Hematopoietic multipotent progenitor cell (in vitro differentiated cells): Measurements from ENCODE around the gene TMC1. TPM values are rescaled to one million over a fixed set of nuclear protein-coding genes. Genes with fewer than 3 reads are reported as not detected.
A peak's percentile ranks its signal among the peaks of the same experiment; 100 is the strongest.

Experiments used
- DNase-seq, 3 donors: peaks; one replicate each; pipeline ENCODE4 v3.0.0-alpha.2; 2011 to 2015; ENCODE audit warnings: low read depth in 2 of 3, low spot score in 2 of 3
- total RNA-seq: library from RNA; depleted of rRNA; stranded (reverse); fragments of >200 nt; gene quantifications from one replicate; pipeline ENCODE4 v1.2.3, GENCODE V29; 2012

Gene TMC1
- total RNA-seq, 1 donor = not detected

DNA sequence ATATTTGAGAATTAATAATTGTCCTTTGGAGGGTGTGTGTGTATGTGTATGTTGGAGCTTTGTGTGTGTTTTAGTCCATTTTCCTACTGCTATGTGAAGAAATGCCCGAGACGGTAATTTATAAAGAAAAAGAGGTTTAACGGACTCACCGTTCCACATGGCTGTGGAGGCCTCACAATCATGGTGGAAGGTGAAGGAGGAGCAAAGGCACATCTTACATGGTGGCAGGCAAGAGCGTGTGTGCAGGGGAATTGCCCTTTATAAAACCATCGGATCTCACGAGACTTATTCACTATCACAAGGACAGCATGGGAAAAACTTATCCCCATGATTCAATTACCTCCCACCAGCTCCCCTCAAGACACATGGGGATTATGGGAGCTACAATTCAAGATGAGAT, 44.1 kb downstream of the TMC1 start:
- DNase-seq = no peak

DNA sequence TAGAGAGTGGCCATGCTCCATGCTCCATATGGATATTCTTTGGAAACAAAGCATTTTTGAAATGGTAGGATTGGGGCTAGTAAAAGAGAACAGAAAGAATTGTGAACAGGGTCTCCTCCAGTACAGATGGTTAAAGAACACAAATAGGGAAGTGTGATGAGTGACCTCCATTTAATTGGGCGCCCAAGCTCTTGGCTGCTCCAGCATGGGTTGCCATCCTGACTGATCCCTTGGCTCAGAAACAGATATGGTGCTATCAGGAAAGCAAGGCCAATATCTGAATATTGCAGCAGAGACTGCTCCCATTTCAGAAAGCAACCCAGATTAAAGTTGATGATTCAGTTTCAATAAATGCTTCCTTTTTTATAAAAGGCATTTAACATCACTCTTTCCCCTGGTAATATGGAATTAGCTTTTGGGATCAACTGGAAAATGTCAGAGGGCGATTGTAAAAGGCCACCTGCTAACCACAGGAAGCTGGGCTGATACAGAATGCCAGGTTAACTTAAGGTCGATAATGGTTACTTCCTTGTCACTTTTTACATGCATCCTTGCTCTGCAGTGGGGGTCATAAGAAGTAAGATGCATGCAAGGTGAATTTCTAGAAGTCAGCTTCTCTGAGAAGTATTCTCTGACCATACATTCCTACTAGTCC, 52.9 kb downstream of the TMC1 start:
- no peak for DNase-seq

DNA sequence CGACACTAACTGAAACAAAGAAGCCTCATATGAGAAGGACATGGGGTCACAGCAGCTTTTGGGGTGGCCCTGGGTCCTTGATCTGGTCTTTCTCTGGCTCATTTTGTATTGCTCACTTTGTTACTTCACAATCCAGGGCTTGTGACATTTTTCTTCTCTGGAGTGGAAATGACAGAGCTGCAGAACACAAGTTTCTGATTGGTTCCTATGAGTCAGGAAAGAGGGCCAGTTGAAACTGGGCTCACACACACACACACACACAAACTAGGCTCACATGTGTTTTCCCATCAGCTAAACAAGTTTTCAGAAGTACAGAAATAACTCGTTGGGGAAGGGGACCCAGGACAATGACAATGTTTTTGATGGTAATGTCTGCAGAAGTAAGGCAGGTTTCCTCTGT, 54.3 kb downstream of the TMC1 start:
- DNase-seq = no peak

DNA sequence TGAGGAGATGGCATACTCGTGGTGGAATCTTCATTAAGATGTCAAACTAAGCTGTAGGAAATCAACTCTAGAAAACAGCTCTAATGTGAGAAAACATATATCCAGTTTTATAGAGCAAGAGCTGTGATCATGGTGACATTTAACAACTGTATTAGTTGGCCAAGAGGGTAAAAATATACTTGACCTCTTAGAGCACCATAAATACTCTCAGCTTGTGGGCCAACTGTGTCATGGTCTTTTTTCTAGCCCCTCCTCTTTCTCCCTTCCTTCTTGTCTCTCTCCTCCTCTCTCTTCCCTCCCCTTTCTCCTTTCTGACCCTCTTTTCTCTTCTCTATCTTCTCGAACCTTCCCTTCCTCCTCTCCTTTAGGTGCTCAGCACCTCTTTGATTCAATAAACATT, 54.7 kb downstream of the TMC1 start:
- DNase-seq = no peak

DNA sequence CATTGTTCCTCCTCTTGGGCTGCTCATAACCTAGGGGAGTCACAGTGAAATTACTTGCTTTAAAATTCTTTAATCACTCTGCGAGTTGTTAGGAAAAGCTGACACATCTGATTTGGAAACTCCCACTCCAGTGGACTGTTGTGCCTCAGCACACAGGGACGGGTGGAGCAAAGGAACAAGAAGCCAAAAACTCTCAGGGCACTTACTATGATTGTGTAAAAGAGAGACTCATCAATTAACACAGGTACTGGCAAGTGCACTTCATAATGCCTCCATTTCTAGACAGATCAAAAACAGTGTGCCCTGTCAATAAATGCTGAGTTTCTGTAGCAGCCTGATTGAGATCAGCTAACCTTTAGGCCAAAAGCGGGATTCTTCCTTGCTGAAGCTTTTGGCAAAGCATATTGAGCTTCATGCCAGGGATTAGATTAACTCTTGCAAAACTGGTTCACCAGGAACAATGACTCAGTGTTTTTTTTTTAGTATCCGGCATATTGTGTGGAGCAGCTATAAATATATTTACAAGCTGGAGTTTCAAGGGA, 55.9 kb downstream of the TMC1 start:
- no peak for DNase-seq

DNA sequence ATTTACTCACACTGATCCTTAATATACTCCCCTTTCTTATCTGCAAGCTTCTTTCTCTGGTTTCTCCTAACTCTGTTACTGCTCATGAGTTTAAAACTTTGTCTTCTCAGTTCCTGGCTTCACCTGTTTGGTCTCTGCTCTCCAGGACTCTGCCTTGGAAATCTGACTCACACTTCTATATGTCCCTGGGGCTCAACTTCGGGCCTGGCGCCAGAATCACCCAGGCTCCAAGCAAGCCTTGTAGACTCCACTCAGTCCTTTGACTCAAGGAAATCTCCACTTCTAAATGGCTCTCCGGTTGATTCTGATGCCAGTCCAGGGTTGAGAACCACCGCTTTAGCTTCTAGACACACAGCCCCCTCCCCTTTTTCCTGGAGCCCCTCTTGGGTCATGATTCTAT, 57.8 kb downstream of the TMC1 start:
- DNase-seq = no peak

DNA sequence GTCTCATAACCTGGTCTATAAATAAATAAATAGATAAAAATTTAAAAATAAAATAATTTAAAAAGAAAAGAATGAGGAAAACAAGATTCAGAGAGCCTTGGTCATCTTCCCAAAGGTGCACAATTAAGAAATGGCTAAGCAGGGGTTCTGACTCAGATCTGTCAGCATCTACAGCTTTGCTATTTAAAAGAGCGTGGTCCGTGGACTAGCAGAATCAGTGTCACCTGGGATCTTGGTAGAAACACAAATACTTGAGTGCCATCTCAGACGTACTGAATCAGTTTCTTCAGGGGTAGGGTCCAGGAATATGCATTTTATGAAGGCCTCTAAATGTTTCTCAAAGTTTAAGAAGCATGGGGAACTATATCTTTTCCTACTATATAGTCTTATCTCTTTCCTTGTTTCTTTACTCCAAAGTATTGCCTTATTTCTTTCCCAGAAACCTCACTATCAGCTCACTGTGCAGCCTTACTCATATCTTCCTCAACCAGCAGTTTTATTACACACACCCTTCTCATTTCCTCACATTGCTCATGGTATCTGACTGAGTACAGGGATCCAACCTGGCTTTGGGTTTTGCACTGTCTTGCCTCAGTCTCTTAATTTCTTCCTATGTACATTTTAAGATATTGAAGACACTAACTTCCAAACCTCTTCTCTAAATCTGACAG, 58.6 kb downstream of the TMC1 start:
- DNase-seq = no peak

DNA sequence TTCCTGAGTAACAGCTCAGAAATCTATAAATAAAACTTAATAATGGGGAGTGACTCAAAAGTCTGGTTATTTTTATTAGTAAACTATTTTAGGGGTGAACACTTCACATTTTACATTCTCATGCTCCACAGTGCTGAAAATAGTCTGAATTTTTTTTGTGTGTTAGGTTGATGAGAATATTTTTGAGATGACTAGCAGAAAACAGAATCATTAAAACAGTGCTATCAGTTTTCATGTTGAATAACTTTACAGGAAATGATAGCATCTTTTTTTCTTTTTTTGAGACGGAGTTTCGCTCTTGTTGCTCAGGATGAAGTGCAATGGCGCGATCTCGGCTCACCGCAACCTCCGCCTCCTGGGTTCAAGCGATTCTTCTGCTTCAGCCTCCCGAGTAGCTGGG, 60.3 kb downstream of the TMC1 start:
- DNase-seq = no peak

DNA sequence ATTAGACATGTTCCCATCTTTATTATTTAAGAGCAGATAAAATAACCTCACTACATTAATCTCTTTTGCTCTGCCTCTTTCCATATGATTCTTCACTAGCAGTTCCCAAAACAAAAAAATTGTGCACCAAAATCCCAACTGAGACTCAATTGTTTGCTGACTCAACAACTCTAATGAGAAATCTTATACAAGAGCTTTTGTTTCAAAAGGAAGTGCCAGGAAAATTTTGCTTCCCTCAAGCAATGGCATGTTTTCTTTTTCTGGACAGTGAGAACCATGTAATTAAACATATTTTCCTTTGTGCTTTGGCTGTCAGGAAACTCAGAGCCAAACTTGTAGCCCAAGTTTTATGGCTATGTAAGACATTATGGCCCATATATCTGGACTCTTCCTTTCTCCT, 62.0 kb downstream of the TMC1 start:
- DNase-seq = no peak

DNA sequence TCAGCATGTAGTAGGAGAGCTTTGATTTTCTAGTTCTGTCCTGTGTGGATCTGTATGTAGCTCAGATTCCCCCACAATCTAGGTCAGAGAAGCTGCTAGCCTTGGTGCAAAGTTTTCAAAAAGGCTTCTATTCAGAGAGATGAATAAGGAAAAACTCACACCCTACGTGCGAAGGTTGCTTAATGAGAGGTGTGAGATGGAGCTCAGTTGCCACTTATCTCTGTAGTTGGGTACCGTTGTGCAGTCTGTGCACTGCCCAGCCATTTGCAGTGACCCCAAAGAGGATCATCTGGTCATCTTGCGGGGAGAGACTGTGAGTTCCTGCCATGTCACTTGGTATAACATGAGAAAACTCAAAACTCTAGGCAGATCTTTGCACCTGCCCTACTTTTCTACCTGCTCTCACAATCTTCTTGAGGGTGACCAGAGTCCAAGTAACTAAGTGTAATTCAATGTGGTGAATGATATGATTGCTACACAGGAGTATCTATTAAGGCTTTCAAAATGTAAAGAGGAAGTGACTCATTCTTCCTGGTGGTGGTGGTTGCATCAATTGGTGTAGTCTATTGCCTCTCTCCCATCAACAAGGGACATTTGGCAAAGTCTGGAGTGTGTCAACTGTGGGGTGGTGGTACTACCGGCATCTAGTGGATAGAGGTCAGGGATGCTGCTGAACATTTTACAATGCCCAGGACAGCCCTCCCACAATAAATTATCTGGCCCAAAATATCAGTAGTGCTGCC, 65.2 kb downstream of the TMC1 start:
- peak in 2 of 3 donors; percentile 34 to 51 for DNase-seq

DNA sequence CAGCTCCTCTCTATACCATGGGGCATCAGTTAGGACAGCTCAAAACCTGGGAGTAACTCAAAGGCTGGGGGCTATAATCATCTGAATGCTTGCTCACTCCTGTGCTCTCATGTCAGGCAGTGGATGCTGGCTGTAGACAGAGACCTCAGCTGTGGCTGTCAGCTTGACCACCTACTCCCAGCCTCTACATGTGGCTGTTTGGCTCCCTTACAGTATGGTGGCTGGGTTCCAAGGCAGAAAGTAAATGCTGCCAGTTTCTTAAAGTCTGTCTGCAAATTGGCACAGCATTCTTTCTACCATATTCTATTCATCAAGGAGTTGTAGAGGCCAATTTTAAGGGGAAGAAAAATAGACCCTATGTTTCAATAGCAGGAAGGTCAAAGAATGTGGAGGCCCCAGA, 66.9 kb downstream of the TMC1 start:
- no peak for DNase-seq

DNA sequence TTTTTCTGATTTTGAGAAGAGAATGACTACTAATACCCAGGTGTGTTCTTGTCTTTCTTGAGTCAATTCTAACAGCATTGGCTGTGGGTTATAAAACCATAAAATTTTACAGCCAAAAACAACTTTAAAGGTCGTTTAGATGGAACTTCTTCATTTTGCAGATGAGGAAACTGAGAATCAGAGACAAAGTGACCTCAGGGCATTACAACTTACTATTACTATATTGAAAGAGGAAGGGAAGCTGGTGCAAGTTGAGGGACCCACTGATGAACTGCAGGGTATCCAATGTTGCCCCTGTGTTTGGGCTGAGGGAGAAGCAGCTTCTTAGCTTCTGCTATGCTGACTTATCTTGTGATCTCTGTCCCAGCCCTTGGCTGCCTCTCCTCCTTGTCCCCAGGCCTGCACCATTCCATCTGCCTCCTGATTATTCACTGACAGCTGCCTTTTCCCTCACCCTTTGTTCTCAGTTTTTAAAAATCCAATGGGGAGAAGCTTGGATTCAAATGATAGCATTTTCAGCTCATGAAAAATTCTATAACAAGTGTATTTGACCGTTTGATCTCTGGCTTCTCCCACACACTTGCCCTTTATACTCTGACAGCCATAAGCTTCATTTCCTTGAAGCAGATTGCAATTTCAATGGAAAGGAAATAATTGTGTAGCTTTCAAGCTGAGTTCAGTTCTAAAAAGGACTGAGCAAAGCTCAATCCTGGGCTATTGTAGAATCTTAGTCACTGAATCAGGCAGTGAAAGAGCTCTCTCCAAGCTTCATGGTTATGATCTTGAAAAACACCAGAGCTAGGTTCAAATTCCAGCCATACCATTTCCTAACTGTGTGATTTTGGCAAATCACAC, 68.5 kb downstream of the TMC1 start:
- DNase-seq = no peak

DNA sequence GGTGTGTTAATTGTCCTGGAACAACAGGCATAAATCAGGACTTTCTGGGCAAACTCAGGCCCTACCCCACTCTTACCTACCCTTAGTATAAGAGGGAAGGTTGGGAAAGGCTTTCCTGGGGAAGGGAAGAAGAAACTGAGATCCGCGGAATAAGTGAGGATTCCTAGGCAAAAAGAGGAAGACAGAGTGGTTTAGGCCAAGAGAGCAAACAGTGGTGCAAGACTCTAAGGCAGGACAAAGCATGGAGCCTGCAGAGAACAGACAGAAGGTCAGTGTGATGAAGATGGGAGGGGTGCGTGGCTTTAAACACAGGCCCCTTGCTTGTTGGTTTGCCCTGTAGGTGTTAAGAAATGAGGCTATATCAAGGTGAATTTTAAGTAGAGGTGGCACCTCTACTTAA, 69.4 kb downstream of the TMC1 start:
- DNase-seq = no peak

DNA sequence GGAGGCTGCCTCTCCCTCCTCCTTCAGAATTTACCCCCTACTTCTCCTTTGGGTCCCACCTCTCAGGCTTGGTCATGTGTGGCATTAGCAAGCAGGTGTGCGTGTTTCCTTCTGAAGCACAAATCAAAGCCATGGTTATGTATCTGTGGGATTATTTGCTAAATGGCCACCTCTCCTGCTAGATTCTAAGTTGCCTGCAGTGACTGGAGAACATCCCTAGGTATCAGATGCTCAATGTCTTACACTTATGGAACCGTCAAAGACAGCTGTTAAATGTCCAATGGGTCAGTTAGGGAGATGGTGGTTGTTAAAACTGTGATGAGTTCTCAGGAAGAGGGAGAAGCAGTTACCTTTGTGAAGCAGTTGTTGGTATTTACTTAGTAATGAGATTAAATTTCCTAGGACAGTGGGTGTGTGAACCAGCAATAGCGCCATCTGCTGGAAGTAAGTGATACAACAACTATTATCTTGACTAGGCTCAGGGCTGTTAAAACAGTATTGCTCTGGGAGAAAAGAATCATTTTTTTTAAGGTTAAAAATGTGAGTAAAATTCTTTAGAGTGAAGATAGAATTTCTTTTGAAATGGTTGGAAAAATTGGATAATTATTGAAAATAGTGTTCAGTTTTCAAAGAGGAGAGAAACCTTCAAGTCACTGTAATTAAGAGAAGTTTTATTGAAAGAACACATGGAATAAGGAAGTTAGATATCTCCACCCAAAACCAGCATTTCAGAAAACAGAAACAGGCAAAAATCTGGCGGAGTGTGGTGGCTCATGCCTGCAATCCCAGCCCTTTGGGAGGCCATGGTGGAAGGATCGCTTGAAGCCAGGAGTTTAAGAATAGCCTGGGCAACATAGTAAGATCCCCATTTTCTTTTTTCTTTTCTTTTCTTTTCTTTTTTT, 71.3 kb downstream of the TMC1 start:
- DNase-seq = peak; percentile 31 to 71 (median 47)

DNA sequence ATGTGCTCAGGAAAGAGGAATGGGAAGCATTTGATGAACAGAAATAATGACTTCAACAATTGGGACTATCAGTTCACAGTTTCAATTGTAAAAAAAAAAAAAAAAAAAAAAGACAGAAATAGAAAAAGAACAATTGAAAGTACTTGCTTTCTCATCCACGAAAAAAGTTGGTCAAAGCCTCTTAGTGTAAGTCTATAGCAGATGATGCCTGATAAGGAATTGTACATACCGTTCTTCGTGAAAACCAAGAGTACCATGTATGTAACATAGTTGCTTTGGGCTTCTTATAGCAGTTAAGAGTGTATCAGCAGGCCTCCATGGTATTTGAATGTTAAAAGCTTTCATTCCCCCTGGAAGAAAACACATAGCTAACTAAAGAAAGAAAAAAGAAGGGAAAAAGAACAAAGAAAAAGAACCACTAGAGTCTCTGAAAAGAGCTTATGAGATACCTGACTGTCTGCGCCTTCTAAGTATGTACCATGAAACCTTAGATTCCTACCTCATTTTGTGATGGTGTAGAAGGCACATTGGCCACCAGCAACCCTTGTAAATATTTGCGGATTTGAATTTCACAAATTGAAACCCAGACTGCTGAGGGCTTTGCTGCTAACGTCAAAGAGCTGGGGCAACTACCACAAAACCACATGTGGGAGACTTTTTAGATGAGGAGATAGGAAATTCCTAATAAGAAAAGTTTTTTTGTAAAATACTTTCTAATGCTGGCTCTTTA, 75.2 kb downstream of the TMC1 start:
- DNase-seq = no peak

DNA sequence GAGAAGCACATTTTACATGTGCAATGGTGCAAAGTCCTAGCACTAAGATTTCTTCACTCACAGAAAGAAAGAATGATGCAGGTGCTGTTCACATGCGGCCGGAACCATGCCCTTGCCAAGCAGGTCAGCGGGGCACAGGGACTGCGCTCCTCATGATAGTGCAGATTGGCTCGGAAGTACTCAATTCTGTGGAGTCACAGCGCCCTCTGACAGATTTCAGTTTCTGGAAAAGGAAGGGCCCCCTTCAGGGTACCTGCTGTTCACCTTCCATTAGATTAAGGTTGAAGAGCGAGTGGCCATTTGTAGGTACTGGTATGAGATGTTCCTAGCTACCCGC, 75.7 kb downstream of the TMC1 start:
- no peak for DNase-seq

DNA sequence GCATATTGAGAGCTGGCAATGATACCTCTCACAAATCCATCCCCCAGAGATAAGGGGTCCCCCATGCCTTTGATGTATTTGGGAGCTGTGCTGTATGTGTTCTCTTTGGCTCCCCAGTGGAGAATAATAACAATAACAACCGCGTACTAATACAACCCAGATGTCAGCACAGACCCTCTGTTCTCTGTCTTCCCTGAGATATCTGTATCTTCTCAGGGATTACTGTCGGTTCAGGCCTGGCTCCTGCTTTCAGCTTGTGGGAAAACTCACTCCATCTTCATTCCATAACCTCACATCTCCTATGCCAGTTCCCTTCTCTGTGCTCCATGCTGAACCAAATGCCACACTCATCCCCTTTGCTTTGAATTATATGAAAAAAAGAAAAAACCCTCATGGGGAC, 76.2 kb downstream of the TMC1 start:
- no peak for DNase-seq

DNA sequence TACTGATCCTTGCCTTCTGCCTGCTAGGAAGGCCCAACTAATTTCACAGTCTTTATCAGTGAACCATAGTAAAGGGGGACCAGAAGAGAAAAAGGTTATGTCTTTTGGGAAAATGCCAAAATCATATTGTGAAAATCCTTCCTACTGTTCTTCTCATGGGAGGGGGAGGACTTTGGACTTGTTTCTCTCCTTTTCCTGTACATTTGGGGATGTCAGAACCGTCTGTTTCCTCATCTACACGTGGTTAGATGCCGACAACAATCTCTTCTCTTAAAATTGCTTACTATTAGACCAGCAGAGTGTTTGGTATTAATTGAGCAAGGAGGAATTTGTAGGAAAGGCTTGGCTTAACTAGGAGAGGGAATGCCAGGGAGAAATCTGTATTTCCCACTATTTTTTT, 77.2 kb downstream of the TMC1 start:
- no peak for DNase-seq

DNA sequence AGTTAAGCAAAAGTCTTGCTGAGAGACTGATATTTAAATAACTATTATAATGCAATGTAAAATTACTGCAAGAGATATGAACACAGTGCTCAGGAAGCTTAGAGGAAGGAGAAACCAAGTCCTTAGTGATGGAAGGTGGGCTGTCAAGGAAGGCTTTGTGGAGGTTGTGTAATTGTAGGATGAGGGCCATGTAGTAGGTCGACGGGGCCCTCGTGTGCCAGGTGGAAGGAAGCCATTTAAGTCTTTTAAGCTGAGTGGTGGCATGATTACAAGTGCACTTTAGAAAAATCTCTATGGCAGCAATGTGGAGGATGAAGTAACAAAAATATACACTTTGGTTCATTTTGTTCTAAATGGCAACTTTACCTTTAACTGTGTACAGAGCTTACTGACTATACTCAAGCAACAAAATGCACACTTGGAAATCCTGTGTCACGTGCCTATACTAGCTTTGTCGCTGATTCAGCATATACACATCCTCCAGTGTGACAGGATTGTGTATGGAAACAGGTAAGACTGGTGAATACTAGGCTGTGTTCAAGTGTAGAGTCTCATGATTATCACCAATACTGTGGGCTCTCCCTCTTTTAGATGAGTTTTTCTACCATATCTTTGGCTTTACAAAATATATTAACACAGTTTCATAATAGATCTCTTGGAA, 78.6 kb downstream of the TMC1 start:
- no peak for DNase-seq
